H1 (cell line): ENCODE results near the gene TMEM92. TPM values are rescaled to one million over a fixed set of nuclear protein-coding genes. Genes with fewer than 3 reads are reported as not detected.

Source experiments
- CHD2 ChIP-seq: IDR thresholded peaks from 2 replicates; pipeline ENCODE4 v1.6.1; 2012; ENCODE audit warnings: low read length, improper control_type of control experiment
- CTBP2 ChIP-seq: IDR thresholded peaks from 2 replicates; pipeline ENCODE4 v1.7.0; 2011; ENCODE audit warnings: borderline replicate concordance, mild to moderate bottlenecking, moderate library complexity, mixed read lengths, low read length; ENCODE audit not compliant: insufficient read depth, insufficient read length
- EGR1 ChIP-seq: IDR thresholded peaks from 2 replicates; pipeline ENCODE4 v1.6.1; 2011; ENCODE audit warnings: low read depth, low read length, borderline replicate concordance
- FOSL1 ChIP-seq: IDR thresholded peaks from 2 replicates; pipeline ENCODE4 v1.6.1; 2011; ENCODE audit warnings: mild to moderate bottlenecking, low read depth, low read length, moderate library complexity; ENCODE audit not compliant: insufficient read depth
- polyA plus RNA-seq, 7 experiments: library from polyadenylated mRNA; depleted of rRNA in 3 of 7; stranded (reverse) in 5 of 7; unstranded in 2 of 7; fragments of >200 nt in 5 of 7; fragments of 200-250 nt in 2 of 7; gene quantifications; 1 replicate in 5 of 7; 2 replicates in 1 of 7; 4 replicates in 1 of 7; pipeline versions ENCODE4 v1.2.1 to v1.2.3, GENCODE V29; 2011 to 2013; ENCODE audit warnings: missing spikeins in 2 of 7, mixed read lengths in 2 of 7
- total RNA-seq: library from RNA; stranded (reverse); fragmentation: NEBNext Ultra II Directional; extraction: Animal tissue kit (Norgen Biotek cat#: 25700); gene quantifications from 2 replicates; pipeline ENCODE4 v1.2.1, GENCODE V29; 2021

TMEM92 gene
- total and polyA plus RNA-seq, 2 of the 8 experiments (the other 6 are each of a cell fraction or from before 2014, with no cell fraction given) = 11.9 to 24.8 TPM

- no peak for TF ChIP-seq EGR1
- TF ChIP-seq FOSL1 = no peak
- TF ChIP-seq CTBP2 = no peak
- no peak for TF ChIP-seq CHD2
Observed at GRCh38 chr17:50268026-50268425, 6.2 kb upstream of the TMEM92 start (continued).
